NOMO-1 (cell line): ENCODE measurements around the gene REM2.

Experiments
- DNase-seq, 2 experiments: peaks; one replicate each; lab custom pipeline; 2025; ENCODE audit not compliant: unreplicated experiment in 2 of 2; lab: John Stamatoyannopoulos, UW

The REM2 gene

GRCh38 chr14:22883173-22883976, at the start of gene REM2:
TSS of gene REM2 (plus strand) at chr14:22883222. CDS start at chr14:22883288, 66 bp downstream.
- DNase-seq, result no peak

DNA sequence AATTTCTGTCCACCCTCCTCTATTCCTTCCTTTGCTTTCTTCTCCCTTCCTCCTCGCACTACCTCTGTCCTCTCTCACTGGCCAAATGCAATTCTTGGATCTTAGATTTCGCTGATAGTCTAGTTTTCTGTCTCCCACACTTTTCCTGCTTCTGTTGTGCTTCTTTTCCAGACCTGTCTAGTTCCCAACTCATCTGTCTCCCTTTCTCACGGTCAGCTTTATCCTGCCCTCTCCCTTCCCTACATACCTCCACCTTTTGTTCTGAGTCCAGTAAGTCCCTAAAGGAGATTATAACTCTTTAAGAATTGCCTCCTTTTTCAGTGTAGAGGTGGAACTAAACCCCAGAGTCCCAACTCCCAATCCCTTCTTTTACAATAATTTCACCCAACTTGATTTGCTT, 47.5 kb upstream of the REM2 start:
- no peak for DNase-seq

GRCh38 chr14:22836301-22837113, 46.5 kb upstream of the REM2 start, which contains the start of gene MMP14:
TSS of gene MMP14 (plus strand) at chr14:22836585. CDS start at chr14:22836818, 233 bp downstream.
- DNase-seq, result peak in 1 of 2 experiments; percentile 24

DNA sequence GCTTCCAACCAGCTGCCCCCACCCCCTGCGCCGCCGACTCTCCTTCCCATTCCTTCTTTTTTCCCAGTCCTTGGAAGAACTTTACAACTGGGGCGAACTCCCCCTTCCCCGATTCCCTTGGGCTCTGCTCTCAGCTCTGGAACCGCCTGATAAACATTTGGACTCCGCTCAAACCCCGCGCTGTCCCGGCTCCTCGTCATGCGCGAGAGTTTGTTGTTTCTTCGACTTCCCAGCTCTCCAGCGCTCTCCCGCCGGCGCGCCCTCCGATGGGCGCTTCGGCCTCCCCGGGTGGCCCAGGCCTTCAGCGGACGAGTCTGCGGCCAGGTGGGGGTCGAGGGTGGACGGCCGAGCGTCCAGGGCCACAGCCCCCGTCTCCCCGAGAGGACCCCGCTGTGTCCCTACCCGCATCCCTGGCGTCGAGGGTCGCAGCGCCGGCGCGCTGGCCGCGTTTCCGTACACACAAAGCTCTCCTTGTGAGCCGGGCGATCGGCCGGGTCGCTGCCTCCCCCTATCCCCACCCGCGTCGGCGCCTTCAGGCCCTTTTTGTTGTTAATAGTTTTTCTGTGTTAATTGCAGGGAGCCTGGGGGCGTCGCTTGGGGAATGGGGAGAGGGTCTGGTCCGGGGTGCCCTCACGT, 45.8 kb upstream of the REM2 start:
- peak in 1 of 2 experiments; percentile 15 for DNase-seq

DNA sequence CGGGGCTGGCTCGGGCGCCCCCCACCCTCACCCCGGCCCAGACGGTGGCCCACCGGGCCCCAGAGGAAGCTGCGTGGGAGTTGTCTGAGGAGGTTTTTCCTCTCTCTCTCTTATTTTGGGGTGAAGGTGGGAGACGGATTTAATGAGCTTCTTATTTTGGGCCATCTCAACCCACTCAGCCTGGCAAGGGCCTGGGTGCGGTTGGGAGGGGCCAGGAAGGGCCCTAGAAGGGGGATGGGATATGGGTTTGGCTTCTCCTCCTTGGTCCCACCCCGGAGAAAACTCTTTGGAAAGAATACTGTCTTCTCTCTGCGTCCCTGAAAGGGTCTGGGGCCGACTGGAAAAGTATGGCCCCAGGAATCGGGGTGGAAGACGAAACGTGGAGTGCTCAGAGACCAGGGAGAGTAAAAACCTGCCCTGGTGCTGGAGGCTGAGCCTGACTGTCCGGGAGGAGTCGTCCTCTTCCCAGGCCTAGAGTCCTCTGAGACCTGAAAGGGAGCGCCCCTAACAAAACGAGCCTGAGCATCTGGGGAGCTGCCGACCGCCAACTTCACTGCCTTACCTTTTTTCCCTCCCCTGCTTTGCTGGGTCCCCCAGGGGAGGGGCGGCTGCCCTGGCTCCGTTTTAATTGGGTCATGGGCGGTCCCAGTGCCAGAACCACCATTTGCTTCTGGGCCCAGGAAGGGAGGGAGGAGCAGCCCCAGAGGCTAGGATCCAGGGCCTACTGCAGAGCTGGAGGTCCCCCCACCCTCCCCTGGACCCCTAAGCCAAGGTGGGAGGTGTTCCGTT, 45.1 kb upstream of the REM2 start:
- no peak for DNase-seq

- no peak for DNase-seq
Measured at GRCh38 chr14:22838631-22839041, 44.4 kb upstream of the REM2 start.

DNA sequence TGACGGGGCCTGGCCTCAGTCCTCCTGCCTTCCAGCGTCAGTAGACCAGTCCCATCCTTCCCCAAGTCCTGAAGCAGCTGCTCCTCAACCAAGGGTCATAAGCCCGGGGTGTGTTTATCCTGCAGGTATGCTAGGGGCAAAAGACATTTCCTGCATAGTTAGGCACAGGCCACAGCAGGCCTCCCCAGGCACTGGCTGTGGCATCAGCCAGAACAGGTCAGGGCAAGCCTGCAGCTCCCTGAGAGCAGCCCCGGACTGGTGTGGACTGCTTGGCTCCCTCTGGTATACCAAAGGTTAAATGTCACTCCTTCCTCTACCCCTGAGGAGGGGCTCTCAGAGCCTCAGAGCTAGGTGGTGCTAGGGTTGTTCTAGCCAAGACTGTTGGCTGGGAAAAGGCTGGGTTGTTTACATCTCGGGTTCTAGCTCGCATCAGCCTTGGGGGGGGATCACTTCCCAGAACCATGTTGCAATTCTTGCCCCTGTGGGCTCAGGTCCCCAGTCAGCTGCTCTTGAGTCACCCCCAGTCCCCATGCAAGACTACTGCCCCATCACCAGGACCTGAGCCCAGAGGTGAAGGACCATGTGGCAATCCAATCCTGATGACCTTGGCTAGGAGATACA, 43.8 kb upstream of the REM2 start:
- DNase-seq, result no peak

DNA sequence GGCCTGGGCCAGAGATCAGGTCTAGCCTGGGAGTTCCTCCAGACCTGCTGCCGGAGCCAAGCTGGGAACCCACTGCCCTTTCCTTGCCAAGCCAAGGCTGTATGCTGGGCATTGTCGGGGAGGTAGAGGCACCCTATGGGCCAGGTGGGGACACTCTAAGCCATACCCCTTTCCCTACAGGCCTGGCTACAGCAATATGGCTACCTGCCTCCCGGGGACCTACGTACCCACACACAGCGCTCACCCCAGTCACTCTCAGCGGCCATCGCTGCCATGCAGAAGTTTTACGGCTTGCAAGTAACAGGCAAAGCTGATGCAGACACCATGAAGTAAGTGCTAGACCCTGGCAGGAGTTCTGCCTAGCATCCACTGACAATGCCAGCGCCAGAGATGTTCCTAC, 41.7 kb upstream of the REM2 start:
- no peak for DNase-seq

DNA sequence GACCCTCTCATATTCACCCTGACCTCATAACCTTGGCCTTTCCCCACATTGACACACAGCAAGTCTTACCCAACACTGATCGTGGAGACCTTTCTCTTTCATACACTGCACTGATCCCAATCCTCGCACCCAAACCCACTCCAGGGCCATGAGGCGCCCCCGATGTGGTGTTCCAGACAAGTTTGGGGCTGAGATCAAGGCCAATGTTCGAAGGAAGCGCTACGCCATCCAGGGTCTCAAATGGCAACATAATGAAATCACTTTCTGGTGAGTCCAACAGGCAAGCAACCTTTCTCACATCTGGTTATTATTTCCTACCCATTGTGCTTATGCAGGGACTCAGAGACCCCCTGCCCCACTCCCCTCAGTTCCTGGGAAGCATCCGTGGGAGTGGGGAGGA, 41.3 kb upstream of the REM2 start:
- DNase-seq, result no peak

DNA sequence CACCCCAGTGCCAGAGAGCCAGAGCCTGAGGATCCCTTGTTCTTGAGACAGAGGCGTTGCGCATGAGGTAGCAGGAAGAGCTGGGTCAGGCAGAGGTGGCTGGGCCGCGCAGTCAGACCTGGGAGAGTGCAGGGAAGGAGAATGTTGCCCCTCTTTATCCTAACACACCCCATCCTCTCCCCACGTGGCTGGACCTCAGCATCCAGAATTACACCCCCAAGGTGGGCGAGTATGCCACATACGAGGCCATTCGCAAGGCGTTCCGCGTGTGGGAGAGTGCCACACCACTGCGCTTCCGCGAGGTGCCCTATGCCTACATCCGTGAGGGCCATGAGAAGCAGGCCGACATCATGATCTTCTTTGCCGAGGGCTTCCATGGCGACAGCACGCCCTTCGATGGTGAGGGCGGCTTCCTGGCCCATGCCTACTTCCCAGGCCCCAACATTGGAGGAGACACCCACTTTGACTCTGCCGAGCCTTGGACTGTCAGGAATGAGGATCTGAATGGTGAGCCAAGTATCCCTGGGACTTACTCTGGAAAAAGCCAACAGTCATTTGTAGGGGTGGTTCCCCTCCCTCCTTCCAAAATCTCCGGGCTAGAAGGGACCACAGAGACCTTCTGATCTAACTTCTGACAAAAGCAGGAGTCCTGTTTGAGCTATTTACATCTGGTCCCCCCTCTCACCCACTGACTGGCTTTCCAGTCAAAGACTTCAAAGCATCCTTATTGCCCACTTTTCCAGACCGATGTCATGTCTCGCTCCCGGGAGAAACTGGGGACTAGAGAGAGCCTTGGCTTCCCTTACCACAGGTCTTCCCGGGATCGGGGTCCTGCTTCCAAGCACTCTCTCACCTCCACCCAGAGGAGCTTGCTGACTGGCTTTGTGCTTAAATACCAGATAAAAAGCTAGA, 40.6 kb upstream of the REM2 start:
- DNase-seq, result no peak

DNA sequence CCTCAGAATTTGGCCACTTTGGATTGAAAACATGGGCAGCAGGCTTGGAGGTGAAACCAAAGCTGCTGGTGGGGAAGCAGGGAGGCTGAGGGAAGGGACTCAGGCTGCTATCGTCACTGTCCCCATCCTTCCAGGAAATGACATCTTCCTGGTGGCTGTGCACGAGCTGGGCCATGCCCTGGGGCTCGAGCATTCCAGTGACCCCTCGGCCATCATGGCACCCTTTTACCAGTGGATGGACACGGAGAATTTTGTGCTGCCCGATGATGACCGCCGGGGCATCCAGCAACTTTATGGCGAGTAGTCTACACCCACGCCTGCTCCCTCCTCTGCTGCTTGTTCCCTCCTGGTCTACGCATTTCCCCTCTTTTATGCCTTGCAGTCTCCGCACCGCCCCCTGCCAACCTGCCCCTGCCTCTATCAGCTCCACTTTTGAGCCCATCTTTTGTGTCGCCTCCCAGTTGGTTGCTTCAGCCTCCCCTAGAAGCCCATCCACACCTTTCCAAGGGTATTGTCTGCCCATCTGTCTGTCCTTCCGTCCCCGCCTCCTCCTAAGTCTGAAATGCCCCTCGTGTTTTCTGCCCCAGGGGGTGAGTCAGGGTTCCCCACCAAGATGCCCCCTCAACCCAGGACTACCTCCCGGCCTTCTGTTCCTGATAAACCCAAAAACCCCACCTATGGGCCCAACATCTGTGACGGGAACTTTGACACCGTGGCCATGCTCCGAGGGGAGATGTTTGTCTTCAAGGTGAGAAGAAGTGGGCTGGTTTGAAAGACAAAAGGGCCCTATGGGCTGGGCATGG, 39.7 kb upstream of the REM2 start:
- no peak for DNase-seq

GRCh38 chr14:22844221-22845102, 38.6 kb upstream of the REM2 start:
- DNase-seq, result no peak

DNA sequence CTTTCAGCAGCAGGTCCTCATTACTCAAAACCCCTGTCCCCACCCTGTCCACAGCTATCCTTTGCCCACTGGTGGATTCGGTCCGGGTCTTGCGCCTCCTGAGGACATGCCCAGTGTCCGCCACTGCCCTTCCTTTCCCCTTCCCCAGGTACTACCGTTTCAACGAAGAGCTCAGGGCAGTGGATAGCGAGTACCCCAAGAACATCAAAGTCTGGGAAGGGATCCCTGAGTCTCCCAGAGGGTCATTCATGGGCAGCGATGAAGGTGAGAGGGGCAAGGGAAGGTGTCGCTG, 38.0 kb upstream of the REM2 start:
- DNase-seq, result no peak

DNA sequence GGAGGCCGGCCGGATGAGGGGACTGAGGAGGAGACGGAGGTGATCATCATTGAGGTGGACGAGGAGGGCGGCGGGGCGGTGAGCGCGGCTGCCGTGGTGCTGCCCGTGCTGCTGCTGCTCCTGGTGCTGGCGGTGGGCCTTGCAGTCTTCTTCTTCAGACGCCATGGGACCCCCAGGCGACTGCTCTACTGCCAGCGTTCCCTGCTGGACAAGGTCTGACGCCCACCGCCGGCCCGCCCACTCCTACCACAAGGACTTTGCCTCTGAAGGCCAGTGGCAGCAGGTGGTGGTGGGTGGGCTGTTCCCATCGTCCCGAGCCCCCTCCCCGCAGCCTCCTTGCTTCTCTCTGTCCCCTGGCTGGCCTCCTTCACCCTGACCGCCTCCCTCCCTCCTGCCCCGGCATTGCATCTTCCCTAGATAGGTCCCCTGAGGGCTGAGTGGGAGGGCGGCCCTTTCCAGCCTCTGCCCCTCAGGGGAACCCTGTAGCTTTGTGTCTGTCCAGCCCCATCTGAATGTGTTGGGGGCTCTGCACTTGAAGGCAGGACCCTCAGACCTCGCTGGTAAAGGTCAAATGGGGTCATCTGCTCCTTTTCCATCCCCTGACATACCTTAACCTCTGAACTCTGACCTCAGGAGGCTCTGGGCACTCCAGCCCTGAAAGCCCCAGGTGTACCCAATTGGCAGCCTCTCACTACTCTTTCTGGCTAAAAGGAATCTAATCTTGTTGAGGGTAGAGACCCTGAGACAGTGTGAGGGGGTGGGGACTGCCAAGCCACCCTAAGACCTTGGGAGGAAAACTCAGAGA, 37.0 kb upstream of the REM2 start:
- DNase-seq, result no peak

GRCh38 chr14:22846811-22847307, 36.2 kb upstream of the REM2 start:
- DNase-seq, result no peak

DNA sequence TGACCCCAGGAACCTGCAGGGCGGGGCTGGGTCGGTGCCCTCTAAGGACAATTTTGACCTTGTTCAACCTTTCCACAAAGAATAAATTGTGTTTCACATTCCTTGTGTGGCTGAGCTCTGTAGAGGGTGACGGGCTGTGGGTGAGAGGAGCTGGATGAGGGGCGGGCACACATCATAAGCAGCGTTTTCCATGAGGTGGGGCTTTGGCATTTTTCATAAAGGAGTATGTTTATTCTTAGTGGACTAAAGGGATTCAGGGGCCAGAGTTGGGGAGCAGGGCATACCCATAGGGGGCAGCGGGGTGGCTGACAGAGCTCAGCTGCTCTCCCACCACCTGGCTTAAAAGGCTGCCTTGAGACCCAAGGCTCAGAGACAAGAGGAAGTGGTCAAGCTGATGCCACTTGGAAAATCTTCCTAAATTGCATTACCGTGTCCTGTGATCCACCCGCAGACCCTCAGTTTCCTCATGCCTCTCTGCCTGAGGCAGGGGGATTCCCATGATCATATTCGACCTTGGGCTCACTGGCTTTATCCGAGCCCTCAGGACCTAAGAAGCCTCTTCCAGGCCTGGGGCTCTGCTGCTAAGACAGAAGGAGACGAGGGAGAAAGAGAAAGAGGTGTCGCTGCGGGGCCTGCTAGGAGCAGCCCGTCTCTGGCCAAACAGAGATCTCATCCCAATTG, 35.2 kb upstream of the REM2 start:
- no peak for DNase-seq
